Right lobe of liver (tissue), 4 donors: ENCODE measurements around the gene HSPH1.

Experiments used
- CTCF ChIP-seq, 4 donors: fragments of 200-600 bp in 3 of 4; fragments of 450-650 bp in 1 of 4; IDR thresholded peaks; one replicate each; pipeline versions ENCODE4 v1.5.1 to v1.8.0; 2016 to 2022; ENCODE audit warnings: antibody characterized with exemption in 4 of 4, mild to moderate bottlenecking in 2 of 4
- POLR2A ChIP-seq: fragments of 450-650 bp; IDR thresholded peaks from one replicate; pipeline ENCODE4 v1.6.1; 2017; ENCODE audit warnings: antibody characterized with exemption, mild to moderate bottlenecking
- donor health status: DM: no; HTN: no; CAD: no.
- donor health status: DM: no; HTN: no; CAD: no.
- donor health status: DM: no; HTN: yes; CAD: no.

DNA sequence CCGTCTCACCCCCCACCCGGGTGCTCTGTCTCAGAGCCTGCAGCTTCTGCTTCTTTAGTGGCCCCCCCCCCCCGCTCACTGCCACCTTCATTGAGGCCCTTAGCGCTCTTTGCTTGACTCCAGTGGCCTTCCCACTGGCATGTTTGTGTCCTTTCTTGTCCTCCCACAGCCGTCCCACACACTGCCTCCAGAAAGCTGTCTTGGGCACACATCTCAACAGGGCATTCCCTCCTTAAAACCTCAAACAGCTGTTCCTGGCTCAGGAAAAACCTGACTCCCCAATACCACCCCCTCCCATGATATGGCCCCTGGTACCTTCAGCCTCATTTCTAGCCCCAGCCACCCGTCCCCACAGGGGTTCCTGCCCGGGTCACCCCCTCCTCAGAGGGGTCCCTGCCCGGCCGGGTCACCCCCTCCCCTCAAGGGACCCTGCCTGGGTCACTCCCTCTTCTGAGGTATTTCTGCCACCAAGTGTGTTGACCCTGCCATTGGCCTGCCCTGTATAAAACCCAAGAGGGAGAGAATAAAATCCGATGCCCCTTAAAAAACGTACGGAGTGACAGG is 46.9 kb upstream of the HSPH1 start:
- TF ChIP-seq CTCF (IDR thresholded peaks at IDR 0.05) (no peak), POLR2A (no peak)
